ENCODE results near the gene VPS18.

The VPS18 gene

DNA sequence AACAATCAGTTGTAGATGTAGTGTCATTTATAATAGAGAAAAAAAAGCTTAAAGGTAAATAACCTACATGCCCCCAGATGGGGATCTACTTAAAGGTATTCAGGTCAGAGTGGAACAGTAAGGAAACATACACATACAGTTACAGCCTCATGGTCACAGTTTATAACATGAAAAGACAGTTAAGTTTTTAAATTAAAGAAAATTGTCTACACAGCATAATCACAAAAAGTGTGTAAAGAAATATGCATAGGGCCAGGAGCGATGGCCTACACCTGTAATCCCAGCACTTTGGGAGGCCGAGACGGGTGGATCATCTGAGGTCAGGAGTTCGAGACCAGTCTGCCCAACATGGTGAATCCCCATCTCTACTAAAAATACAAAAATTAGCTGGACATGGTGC lies 27.1 kb upstream of the VPS18 start:
- DNase-seq (ENCODE audit: low read depth in 3 of 3), result no peak

DNA sequence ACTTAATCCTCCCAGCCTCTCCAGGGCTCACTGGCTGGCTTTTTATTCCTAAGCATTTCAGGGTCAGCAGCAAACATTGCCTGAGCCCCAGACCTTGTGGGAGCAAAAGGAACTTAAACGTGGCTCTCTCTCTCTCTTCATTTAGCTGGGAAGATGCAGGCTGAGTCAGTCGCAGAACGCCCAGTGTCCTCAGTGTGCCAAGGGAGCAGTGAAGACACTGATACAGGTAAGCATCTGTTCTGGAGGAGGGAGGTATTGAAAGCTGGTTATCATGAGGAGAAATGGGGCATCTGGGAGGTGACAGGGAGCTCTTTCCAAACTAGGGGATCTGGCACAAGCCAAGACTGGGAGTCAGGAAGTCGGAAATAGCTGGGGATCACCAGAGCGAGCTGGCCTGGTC lies 24.6 kb upstream of the VPS18 start:
- DNase-seq (ENCODE audit: low read depth in 3 of 3), result no peak

DNA sequence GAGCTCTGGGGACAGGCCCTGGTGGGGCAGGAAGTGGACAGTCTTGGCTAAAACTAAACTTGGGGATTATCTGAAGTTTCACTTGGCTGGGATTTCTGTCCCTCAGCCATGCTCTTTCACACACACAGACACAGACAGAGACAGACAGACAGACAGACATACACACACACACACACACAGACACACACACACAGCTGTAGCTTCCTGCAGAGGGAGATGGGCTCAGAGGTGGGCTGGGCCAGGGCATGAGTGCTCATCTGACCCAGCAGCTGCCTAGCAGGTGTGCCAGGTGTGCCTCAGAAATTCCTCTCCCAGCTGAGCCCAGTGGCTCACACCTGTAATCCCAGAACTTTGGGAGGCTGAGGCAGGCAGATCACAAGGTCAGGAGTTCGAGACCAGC lies 23.5 kb upstream of the VPS18 start:
- no peak for DNase-seq (ENCODE audit: low read depth in 3 of 3)

DNA sequence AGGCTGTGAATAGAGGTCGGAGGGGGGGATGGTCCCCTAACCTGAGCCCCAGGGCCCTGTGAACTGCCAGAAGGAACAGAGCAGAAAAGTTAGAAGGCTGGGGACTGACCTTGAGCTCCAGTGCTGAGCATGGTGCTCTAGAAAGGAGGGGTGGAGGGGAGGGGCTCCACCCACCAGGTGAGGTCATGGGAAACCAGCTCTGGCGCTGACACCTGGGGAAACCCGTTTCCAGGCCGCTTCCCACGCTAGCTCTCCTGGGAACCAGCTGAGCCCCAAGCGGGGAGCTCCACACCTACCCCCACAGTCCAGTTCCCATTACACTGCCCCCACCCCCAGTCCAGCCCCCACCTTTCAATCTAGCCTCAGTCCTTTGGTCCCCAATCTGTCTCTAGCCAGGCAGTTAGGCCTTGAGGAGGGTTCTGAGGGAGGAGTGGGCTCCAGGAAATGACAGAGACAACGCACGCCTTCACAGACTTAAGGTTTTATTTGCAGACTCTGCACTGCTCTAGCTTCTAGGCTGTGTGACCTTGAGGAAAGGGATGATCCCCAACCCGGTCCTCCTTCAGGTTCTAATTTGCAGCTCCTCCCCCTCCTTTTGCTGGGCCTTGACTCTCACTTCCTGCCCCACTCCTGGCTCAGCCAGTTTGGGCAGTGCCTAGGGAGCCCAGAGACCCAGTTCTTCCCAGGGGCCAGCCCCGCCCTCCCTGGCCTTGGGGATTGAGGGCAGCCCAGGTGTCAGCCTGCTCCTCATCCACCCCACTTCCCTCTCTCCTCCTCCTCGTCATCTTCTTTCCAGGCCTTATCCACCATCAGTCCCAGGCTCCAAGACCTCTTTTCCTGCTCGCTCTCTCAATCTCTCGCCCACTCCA lies 22.3 kb upstream of the VPS18 start:
- peak in 1 of 3 experiments; percentile 18 for DNase-seq (ENCODE audit: low read depth in 3 of 3)

DNA sequence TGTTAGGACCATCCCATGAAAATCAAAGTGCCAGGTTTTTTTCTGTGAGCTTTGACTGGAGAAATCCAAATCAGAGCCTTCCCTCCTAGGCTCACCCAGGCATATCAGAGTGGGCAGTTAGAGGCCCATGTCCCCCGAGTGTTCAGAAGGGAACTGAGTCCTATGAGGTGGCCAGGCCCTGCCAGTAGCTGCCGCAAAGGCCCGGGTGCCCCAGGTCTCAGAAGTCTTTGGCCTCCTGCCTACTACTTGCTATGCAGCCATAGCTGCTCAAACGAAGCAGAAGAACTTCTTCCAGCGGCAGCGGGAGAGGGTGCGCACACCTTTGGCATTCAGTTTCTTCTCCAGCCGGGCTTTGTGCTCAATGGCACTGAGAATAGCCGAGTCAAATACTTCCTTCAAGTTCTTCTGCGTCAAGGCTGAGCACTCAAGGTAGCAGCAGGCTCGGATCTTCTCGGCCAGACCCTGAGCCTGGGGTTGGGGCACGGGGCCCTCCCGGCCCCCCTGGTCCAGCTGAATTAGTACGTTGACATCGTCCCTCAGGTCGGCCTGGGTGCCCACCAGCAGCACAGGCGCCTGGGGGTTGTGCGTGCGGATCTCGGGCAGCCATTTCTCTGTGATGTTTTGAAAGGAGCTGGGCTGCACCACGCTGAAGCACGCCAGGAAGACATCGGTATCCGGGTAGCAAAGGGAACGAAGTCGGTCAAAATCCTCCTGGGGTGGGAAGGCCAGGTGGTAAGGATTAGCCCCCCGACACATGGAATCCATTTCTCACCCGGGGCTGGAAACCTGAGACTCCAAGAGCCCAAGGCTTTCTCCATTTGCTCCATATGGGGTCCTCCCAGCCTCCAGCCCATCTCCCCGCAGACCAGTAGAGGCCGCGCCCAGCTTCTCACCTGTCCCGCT lies 21.2 kb upstream of the VPS18 start:
- DNase-seq (ENCODE audit: low read depth in 3 of 3), result no peak

DNA sequence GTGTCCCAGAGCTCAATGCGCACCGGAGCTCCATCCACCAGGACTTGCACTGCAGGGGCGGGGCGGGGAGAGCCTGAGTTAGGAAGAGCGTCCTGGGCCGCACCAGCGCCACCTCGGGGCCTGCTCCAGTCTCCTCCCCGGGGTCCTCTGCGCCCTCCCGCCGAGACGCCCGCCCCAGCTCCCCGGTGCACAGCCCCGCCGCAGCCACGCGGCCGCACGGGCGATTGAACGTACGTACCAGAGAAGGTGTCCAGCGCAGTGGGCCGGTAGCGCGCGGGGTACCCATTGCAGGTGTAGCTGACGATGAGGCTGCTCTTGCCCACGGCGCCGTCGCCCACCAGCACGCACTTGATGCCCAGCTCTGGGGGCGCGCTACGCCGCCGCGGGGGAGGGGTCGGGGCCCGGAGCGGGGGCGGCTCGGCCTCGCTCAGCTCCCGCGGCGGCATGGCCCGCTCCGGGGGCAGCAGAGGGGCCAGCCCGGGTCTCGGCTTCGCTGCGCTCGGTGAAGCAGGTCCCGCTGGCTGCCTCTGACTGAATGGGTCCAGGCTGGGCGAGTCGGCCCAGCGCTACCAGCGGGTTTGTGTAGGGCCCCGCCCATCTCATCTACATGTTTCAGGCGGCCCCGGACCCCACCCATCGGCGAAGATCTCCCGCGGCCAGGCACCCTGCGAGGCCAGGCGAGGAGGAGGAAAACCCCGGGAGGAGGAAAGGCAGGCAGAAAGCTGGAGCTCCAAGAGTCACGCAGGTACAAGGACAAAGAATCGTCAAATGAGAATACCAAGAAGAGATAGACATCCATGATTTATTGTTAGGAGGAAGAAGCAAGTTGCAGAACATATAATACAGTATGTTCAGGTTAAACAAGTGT lies 20.3 kb upstream of the VPS18 start, which contains the start of gene RHOV:
Gene RHOV (minus strand): TSS at position 541 of the 868 bp plus-strand sequence. CDS start 95 bp downstream, at position 446.
- DNase-seq (ENCODE audit: low read depth in 3 of 3), result peak in 2 of 3 experiments; percentile 20 to 59

DNA sequence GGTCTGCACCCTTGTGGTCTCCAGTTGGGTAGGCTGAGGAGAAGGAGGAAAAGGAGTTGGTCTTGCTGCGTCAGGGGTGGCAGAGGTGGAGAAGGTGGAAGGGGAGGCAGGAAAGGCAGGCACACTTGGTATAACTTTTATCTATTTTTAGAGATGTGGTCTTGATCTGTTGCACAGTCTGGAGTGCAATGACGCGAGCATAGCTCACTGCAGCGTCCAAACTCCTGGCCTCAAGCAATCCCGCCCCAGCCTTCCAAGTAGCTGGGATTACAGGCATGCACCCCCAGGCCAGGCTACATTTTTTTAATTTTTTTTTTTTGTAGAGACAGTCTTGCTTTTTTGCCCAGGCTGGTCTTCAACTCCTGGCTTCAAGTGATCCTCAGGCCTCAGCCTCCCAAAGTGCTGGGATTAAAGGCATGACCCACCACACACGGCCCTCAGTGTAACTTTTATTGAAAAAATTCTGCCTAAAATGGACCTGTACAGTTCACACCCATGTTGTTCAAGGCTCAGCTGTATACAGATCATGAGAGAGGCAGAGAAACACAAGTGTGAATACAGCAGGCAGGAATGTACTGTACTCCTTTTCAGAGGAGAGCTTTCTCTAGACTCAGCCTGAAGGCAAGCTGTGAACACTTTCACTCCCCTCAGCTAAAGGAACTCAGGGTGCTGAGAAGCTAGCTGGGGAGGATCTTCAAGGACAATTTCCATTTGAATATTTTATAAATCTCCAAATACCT lies 18.1 kb upstream of the VPS18 start:
- DNase-seq (ENCODE audit: low read depth in 3 of 3), result no peak

DNA sequence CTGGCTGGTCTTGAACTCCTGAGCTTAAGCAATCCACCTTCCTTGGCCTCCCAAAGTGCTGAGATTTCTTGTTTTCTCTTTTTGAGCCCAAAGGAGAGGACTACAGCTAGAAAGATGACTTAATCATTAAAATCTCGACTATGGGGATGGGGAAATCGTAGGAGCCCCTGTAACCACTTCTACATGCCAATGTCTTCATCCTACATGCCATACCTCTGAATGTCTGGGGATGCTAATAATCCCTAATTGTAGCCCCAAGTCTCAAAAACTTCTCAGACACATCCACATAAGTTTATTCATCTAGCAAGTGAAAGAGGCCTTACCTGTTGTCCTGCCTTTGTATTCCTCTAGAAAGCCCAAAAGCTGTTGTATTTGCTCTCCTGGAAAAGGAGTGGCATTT lies 16.6 kb upstream of the VPS18 start:
- no peak for DNase-seq (ENCODE audit: low read depth in 3 of 3)

DNA sequence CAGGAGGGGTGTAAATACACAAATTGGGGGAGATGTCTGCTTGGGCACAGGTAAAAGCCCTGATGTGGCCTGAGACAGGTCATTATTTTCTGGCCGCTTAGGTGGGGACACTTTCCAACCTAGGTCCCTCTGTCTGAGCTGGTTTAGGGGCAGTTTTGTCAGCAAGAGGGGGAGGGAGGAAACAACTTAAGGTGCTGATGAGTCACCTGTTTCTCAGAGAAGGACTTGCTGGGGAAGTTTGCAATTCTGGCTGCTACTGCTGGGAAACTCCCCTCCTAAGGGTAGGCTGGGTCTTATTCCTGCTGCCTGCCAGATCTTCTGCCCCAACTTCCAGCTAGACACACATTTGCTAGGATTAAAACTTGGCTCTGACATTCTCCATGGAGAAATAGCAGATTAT lies 15.5 kb upstream of the VPS18 start:
- DNase-seq (ENCODE audit: low read depth in 3 of 3), result peak in 1 of 3 experiments; percentile 24

DNA sequence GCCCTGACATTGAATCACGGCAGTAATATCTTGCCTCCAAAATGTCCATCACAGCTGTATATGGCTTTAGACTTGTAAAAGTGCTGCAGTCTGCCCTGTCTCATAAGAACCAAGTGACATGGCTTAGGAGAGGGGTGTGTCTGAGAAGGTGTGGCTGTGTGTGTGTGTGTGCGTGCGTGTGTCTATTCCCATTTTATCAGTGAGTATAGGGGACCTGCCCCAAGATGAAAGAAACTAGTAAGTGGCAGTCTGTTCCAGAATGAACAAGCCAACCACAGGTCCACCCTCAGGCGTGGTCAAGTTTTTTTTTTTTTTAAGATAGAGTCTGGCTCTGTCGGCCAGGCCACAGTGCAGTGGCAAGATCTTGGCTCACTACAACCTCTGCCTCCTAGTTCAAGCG lies 14.6 kb upstream of the VPS18 start:
- no peak for DNase-seq (ENCODE audit: low read depth in 3 of 3)

DNA sequence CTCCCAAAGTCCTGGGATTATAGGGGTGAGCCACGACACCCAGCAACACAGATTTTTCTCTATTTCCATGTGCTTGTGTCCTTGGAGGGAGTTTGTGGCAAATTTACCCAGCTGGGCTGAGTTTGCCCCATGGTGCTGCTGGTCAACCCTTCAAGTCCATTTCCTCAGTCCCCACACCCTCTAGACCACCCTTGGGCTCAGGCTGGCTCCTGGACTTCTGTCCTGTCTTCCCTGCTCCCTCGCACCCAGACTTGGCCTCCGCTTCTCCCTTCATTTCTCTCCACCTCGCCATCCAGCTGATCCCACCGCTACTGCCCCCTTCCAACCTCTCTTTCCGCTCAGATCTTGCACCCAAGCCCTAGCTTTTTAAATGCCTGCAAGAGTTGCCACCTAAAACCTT lies 12.9 kb upstream of the VPS18 start:
- DNase-seq (ENCODE audit: low read depth in 3 of 3), result no peak

DNA sequence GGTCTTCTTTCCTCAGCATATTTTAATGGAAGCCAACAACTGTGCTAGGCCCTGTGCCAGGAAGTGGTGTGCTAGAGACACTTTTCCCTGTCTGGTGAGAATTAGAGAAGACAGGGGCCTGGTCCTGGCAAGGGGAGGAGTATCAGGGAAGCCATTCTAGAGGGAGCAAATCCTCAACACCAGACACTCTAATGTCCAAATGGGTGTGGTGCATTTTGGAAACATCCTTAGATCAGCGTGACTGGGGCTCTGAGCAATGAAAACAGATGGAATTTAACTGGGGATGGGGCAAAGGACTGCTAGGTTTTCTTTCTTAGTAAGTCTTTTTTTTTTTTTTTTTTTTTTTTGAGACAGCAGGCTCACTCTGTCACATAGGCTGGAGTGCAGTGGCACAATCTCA lies 7.7 kb upstream of the VPS18 start:
- DNase-seq (ENCODE audit: low read depth in 3 of 3), result no peak

DNA sequence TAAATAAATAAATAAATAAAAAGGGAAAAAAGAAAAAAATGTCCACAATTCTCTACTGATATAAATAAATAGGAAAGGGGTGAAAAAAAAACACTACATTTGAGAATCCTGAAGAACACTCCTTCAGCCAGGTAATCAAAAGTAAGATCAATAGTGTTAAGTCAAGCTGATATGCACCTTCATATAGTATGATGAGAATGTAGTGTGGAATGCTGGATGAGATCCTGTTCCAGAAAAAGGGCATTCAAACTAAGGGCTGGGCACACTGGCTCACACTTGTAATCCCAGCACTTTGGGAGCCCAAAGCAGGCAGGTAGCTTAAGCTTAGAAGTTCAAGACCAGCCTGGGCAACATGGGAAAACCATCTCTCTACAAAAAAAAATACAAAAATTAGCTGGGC lies 5.1 kb upstream of the VPS18 start:
- DNase-seq (ENCODE audit: low read depth in 3 of 3), result no peak

DNA sequence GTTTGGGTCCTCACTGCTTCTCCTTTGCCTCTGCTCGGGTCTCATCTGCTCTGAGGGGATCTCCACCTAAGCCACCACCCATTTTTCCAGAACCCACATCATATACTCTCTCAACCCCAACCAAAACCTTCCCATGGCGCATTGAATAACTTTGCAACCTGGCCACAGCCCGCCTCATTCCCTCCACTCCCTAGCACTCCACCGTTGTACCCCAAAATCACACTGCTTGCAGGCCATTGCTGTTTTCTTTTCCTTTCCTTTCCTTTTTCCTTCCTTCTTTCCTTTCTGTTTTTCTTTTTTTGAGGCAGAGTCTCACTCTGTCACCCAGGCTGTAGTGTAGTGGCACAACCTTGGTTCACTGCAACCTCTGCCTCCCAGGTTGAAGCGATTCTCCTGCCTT lies 3.1 kb upstream of the VPS18 start:
- no peak for DNase-seq (ENCODE audit: low read depth in 3 of 3)

DNA sequence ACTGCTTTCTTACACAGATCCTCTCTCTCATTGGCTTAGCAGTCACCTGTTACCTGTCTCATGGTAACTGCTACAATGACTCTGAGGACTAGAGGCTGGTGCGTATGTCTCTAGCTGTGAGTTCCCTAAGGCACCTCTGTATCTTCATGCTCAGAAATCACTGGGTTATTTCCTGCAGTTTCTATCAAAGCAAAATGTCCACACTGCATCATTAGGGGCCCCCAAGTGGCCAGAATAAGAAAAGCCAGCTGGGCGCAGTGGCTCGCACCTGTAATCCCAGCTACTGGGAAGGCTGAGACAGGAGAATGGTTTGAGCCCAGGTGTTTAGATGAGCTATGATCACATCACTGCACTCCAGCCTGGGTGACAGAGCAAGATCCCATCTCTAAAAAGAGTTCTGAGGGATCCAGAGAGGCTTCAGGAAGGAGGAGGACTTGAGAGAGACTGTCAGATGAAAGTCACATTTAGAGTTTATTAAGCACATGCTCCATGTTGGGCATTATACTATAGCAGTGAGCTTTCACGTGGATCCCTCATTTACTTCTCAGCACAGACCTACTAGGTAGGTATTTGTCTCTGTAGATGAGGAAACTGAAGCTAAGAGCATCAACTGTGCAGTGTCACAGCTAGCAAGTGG lies 2.3 kb upstream of the VPS18 start:
- peak in 1 of 3 experiments; percentile 17 for DNase-seq (ENCODE audit: low read depth in 3 of 3)

DNA sequence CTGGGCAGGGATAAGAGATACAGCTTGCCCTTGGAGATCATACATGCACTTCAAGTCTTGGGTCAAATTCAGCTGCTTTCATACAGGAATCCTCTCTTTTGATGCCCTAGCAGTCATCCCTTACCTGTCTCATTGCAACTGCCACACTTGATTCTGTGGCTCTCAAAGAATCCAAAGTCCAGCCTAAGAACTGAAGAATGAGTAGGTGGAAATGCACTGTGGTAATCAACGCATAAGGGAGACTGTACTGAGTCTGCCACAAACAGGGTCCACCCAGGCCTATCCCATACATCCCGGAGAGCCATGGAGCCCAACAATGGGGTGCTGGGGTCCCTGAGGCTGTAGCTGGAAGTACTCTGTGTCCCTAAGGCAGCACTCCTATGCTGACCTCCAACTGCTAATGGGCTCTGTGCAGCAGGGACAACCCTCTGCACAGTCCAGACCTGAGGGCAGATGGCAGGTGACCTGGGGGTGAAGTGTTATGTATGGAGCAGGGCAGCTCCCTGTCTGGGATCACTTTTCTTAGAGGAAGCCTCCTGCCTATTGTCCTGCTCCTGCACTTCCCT lies 1.7 kb upstream of the VPS18 start:
- DNase-seq (ENCODE audit: low read depth in 3 of 3), result no peak

DNA sequence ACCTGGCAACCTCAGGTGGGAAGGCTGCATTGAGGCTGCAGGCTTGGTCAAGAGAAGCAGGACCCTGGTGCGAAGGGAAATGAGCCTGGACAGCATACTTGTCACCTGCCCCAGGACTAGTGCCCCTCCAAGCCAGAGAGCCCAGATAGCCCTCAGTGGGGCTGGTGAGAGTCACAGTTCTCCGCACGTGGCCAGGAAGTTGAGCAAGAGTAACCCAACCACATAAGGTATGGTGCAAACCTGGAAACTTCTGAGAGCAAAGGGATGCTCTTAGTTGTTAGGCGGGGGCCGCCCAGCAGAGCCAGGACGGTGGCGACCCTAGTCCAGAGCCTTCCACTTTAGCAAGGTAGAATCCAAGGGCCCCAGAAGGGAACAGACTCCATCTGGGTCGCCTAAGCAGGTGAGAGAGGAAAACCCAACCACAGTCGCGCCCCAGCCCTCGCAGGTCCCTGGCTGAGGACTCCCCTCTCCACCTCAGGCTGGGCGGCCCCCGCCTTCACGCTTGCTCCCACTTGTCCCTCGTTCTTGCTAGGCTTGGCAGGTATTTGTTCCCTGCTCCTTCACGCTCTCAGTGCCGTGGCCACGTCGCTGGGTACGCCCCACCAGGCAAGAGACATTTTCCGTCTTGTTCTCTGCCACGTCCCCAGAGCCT lies 1.1 kb upstream of the VPS18 start:
- no peak for DNase-seq (ENCODE audit: low read depth in 3 of 3)

DNA sequence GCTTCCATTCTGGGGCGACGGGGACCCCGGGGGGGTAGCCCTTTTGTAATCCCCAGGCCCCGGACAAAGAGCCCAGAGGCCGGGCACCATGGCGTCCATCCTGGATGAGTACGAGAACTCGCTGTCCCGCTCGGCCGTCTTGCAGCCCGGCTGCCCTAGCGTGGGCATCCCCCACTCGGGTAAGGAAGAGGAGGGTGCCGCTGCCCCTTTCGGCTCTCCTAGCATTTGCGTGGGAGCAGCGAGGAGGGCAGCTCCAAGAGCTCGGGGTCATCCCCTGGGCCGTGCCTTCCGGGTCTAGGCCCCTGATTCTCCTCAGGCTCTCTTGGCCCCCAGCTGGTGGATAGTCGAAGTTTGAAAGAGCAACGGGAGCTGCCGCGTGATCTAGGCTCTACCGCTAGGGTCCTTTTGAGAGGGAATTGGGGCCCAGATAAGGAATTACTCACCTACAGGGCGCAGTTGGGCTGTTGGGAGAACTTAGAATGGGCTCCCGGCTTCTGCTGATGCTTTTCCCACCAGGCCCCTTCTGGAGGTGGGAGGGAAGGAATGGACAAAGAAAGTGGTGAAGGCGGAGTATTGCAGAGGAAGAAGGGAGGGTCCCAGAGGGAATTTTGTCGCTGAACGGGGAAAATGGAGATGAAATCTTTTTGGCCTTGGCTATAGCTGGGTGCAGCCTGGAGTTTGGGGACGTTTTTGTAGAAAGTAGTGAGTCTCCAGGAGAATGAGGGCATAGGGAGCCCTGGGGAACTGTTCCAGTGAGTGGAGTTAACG lies 615 bp downstream of the VPS18 start:
- DNase-seq (ENCODE audit: low read depth in 3 of 3), result peak in 2 of 3 experiments; percentile 19 to 53
